ENCODE results near the gene ITGA6.
"Not testable (repeated sequence)": the region's sequence is repeated elsewhere in the genome, so short reads cannot be mapped to it uniquely, and the experiment has no call there.

Gene ITGA6

GRCh38 chr2:172525601-172526000, 98.2 kb downstream of the ITGA6 start:
- no peak for DNase-seq (ENCODE audit: low read depth)
- H3K4me3 ChIP-seq (ENCODE audit: low read length), result no peak overlapping the region
- TF ChIP-seq CTCF (IDR thresholded peaks at IDR 0.05; ENCODE audit: insufficient read depth, low read depth, low read length, missing control alignments), result no peak

- DNase-seq (ENCODE audit: low read depth), result no peak
- TF ChIP-seq CTCF (IDR thresholded peaks at IDR 0.05; ENCODE audit: insufficient read depth, low read depth, low read length, missing control alignments), result no peak
- H3K4me3 ChIP-seq (ENCODE audit: low read length), result no peak overlapping the region
Observed at GRCh38 chr2:172531309-172531708, 103.9 kb downstream of the ITGA6 start.

GRCh38 chr2:172532461-172532860, 105.1 kb downstream of the ITGA6 start:
- not testable (repeated sequence) for H3K4me3 ChIP-seq (ENCODE audit: low read length); DNase-seq (ENCODE audit: low read depth)

GRCh38 chr2:172533687-172534086, 106.3 kb downstream of the ITGA6 start:
- TF ChIP-seq CTCF (IDR thresholded peaks at IDR 0.05; ENCODE audit: insufficient read depth, low read depth, low read length, missing control alignments), result no peak
- H3K4me3 ChIP-seq (ENCODE audit: low read length), result no peak overlapping the region
- DNase-seq (ENCODE audit: low read depth), result no peak

GRCh38 chr2:172535119-172535518, 107.7 kb downstream of the ITGA6 start:
- no peak for TF ChIP-seq CTCF (IDR thresholded peaks at IDR 0.05; ENCODE audit: insufficient read depth, low read depth, low read length, missing control alignments)
- H3K4me3 ChIP-seq (ENCODE audit: low read length), result no peak overlapping the region
- no peak for DNase-seq (ENCODE audit: low read depth)

- not testable (repeated sequence) for H3K4me3 ChIP-seq (ENCODE audit: low read length); DNase-seq (ENCODE audit: low read depth)
Observed at GRCh38 chr2:172537851-172538250, 110.5 kb downstream of the ITGA6 start.

GRCh38 chr2:172539767-172540166, 112.4 kb downstream of the ITGA6 start:
- DNase-seq (ENCODE audit: low read depth), result no peak
- TF ChIP-seq CTCF (IDR thresholded peaks at IDR 0.05; ENCODE audit: insufficient read depth, low read depth, low read length, missing control alignments), result no peak
- no peak overlapping the region for H3K4me3 ChIP-seq (ENCODE audit: low read length)

- no peak for DNase-seq (ENCODE audit: low read depth)
- no peak for TF ChIP-seq CTCF (IDR thresholded peaks at IDR 0.05; ENCODE audit: insufficient read depth, low read depth, low read length, missing control alignments)
- no peak overlapping the region for H3K4me3 ChIP-seq (ENCODE audit: low read length)
Observed at GRCh38 chr2:172540421-172540820, 113.0 kb downstream of the ITGA6 start.
